Activated CD4-positive, alpha-beta memory T cell treated with anti-CD3 and anti-CD28 coated beads, Interleukin-2, amount 10 ng/mL, durations not matched to agents 7 days and 5 days (primary cell): ENCODE measurements around the gene CCDC14. TPM values are rescaled to one million over a fixed set of nuclear protein-coding genes. Genes with fewer than 3 reads are reported as not detected.

Source experiments
- total RNA-seq, 2 experiments: library from RNA; stranded (reverse); gene quantifications; one replicate each; pipeline ENCODE4 v1.2.3, GENCODE V29; 2021

Gene CCDC14
- total RNA-seq, 2 experiments from 2014 or later = 50.1 to 52.4 TPM

Other genes with a start within 250 kb of the CCDC14 start
- under 1 TPM; 0.50 to 0.68 TPM for gene MYLK, start 76.9 kb downstream of the CCDC14 start, total RNA-seq
- not detected for gene ROPN1, start 30.9 kb upstream of the CCDC14 start, total RNA-seq
- under 1 TPM; 0.25 to 0.35 TPM for gene KALRN, start 72.1 kb upstream of the CCDC14 start, total RNA-seq